OCI-LY1 (cell line): ENCODE measurements around the gene PLAAT5.

ENCODE experiments used
- H2AFZ ChIP-seq: fragments of 200-600 bp; sonication (generic), shearing (Covaris generic); 2 replicates; pipeline ENCODE4 v1.6.0; 2014; ENCODE audit warnings: antibody characterized with exemption, mild to moderate bottlenecking, low read length
- H3F3A ChIP-seq: fragments of 200-600 bp; sonication (generic), shearing (Covaris generic); 2 replicates; pipeline ENCODE4 v1.6.0; 2014; ENCODE audit warnings: mild to moderate bottlenecking, antibody characterized with exemption, low read length, moderate library complexity; ENCODE audit not compliant: insufficient read depth
- H3K27ac ChIP-seq: fragments of 200-600 bp; sonication (generic); 2 replicates; pipeline ENCODE4 v1.5.1; 2014; ENCODE audit warnings: low read length, mixed run types, mild to moderate bottlenecking, low read depth; ENCODE audit not compliant: poor library complexity, severe bottlenecking
- H3K27me3 ChIP-seq: fragments of 200-600 bp; sonication (generic); 2 replicates; pipeline ENCODE4 v1.6.0; 2014; ENCODE audit warnings: antibody characterized with exemption, mild to moderate bottlenecking, low read length, moderate library complexity; ENCODE audit not compliant: insufficient read depth
- H3K36me3 ChIP-seq: fragments of 200-600 bp; sonication (generic); 2 replicates; pipeline ENCODE4 v1.6.1; 2014; ENCODE audit warnings: mild to moderate bottlenecking, antibody characterized with exemption, low read length, moderate library complexity, mixed read lengths; ENCODE audit not compliant: insufficient read depth
- H3K4me1 ChIP-seq: fragments of 200-600 bp; sonication (generic); 2 replicates; pipeline ENCODE4 v1.5.1; 2014; ENCODE audit warnings: mild to moderate bottlenecking, low read length, moderate library complexity; ENCODE audit not compliant: insufficient read depth, severe bottlenecking
- H3K4me2 ChIP-seq: fragments of 200-600 bp; sonication (generic), shearing (Covaris generic); 2 replicates; pipeline ENCODE4 v1.6.1; 2014; ENCODE audit warnings: low read length
- H3K4me3 ChIP-seq: fragments of 200-600 bp; sonication (generic); 2 replicates; pipeline ENCODE4 v1.5.1; 2014; ENCODE audit warnings: low read length, low read depth, mild to moderate bottlenecking, mixed read lengths; ENCODE audit not compliant: poor library complexity, severe bottlenecking
- H3K79me2 ChIP-seq: fragments of 200-600 bp; shearing (Covaris generic); 2 replicates; pipeline ENCODE4 v1.6.1; 2016; ENCODE audit warnings: mixed run types, low read length, mixed read lengths; ENCODE audit not compliant: insufficient read depth
- H3K9ac ChIP-seq: fragments of 200-600 bp; sonication (generic), shearing (Covaris generic); 2 replicates; pipeline ENCODE4 v1.6.1; 2014; ENCODE audit warnings: mild to moderate bottlenecking, low read length, mixed read lengths
- H3K9me2 ChIP-seq: fragments of 200-600 bp; sonication (generic), shearing (Covaris generic); 2 replicates; pipeline ENCODE4 v1.6.1; 2014; ENCODE audit warnings: low read depth, mild to moderate bottlenecking, low read length, mixed read lengths
- H3K9me3 ChIP-seq: fragments of 200-600 bp; shearing (Covaris generic); 2 replicates; pipeline ENCODE4 v1.6.1; 2014; ENCODE audit warnings: low read length, mixed read lengths
- H4K20me1 ChIP-seq: fragments of 200-600 bp; sonication (generic), shearing (Covaris generic); 2 replicates; pipeline ENCODE4 v1.6.0; 2016; ENCODE audit warnings: mild to moderate bottlenecking, low read length; ENCODE audit not compliant: insufficient read depth
- EZH2 ChIP-seq: fragments of 200-600 bp; sonication (generic), shearing (Covaris generic); IDR thresholded peaks from 2 replicates; pipeline ENCODE4 v1.8.0; 2017; ENCODE audit warnings: borderline replicate concordance, mixed run types, mild to moderate bottlenecking, antibody characterized with exemption, low read length, moderate library complexity, mixed read lengths
- TF ChIP-seq, protein P1 (sequence below): fragments of 200-600 bp; sonication (generic), shearing (Covaris generic); IDR thresholded peaks from 2 replicates; pipeline ENCODE4 v1.5.1; 2017; ENCODE audit warnings: mild to moderate bottlenecking, antibody characterized with exemption, low read length, moderate library complexity, mixed read lengths

PLAAT5 gene

DNA sequence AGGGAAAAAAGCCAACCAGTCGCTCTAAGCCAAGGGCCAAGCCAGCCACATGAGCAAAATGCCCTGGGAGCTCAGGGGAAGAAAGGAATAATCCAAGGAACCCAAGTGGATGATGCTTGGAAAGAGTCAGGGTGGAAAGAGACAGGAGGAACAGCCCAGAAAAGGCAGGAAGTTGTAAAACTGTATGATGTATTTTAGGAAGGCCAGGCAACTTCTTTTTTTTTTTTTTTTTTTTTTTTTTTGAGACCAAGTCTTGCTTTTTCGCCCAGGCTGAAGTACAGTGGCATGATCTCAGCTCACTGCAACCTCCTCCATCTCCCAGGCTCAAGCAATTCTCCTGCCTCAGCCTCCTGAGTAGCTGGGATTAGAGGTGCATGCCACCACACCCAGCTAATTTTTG, 16.5 kb upstream of the PLAAT5 start:
- H3K36me3 ChIP-seq, result no peaks in the 10 kb centered on the region
- no peak for TF ChIP-seq EZH2
- TF ChIP-seq, protein P1, sequence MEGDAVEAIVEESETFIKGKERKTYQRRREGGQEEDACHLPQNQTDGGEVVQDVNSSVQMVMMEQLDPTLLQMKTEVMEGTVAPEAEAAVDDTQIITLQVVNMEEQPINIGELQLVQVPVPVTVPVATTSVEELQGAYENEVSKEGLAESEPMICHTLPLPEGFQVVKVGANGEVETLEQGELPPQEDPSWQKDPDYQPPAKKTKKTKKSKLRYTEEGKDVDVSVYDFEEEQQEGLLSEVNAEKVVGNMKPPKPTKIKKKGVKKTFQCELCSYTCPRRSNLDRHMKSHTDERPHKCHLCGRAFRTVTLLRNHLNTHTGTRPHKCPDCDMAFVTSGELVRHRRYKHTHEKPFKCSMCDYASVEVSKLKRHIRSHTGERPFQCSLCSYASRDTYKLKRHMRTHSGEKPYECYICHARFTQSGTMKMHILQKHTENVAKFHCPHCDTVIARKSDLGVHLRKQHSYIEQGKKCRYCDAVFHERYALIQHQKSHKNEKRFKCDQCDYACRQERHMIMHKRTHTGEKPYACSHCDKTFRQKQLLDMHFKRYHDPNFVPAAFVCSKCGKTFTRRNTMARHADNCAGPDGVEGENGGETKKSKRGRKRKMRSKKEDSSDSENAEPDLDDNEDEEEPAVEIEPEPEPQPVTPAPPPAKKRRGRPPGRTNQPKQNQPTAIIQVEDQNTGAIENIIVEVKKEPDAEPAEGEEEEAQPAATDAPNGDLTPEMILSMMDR, result no peak
- no peaks in the 10 kb centered on the region for H3K9me2 ChIP-seq
- no peak overlapping the region for H3K4me2 ChIP-seq
- no peaks in the 10 kb centered on the region for H4K20me1 ChIP-seq
- no peaks in the 10 kb centered on the region for H3K4me1 ChIP-seq
- no peak overlapping the region for H2AFZ ChIP-seq
- H3K9me3 ChIP-seq, result no peaks in the 10 kb centered on the region
- no peaks in the 10 kb centered on the region for H3F3A ChIP-seq
- H3K9ac ChIP-seq, result no peak overlapping the region
- 0 out of 2 replicates have a peak, but pooled peaks cover 3% of the 10 kb centered on the region for H3K27me3 ChIP-seq
- no peak overlapping the region for H3K4me3 ChIP-seq
- no peaks in the 10 kb centered on the region for H3K79me2 ChIP-seq
- no peak overlapping the region for H3K27ac ChIP-seq

DNA sequence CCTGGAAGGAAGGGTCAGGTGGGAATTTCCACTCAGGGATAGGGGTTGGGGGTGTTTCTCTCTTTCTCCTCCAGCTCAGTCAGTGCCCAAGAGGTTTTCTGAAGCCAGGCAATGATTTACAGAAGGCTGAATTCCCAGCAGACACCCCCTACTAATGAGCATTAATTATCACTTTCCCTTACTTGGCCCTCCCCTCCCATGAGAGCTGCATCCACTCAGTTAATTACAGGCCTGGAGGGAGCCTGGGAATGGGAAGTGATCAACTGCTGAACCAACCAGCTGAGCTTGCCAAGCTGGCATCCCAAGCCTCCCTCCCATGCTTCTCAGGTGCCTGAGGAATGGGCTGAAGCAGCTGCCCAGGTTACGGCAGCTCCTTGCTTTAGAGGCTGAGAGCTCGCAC, 15.9 kb upstream of the PLAAT5 start:
- TF ChIP-seq, protein P1, result no peak
- Histone ChIP-seq H3K36me3 (no peaks in the 10 kb centered on the region), H3K27ac (no peak overlapping the region), H4K20me1 (no peaks in the 10 kb centered on the region), H3K9ac (no peak overlapping the region), H2AFZ (no peak overlapping the region), H3K27me3 (0 out of 2 replicates have a peak, but pooled peaks cover 3% of the 10 kb centered on the region), H3K4me3 (no peak overlapping the region), H3K4me2 (no peak overlapping the region), H3K9me3 (no peaks in the 10 kb centered on the region), H3K4me1 (no peaks in the 10 kb centered on the region), H3K9me2 (no peaks in the 10 kb centered on the region), H3K79me2 (no peaks in the 10 kb centered on the region), H3F3A (no peaks in the 10 kb centered on the region)

DNA sequence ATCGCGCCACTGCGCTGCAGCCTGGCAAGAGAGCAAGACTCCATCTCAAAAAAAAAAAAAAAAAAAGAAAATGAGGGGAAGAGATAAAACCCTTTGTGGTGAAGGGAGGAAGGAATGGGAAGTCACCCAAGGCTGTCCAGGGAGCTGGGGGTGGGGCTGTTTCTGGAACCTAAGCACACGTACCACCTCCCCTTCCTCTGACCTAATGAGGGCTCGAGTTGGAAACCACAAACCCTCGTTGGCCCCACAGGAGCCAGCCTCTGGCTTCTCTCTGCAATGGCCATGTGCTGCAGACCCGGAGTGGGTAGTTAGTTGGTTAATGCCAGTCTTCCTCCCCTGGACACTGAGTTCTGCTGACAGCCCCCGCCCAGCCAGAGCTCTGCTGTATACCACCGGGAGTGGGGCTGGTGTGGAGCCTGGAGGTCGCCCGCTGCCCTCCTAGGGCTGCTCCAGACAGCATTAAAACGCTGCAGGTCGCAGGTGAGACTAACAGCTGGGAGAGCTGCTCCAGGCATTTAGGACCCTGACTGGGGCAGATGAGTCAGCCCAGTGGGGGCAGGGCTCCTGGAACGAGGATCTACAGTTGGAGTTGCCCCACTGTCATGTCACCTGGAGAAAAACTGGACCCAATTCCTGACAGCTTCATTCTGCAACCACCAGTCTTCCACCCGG, 15.0 kb upstream of the PLAAT5 start, which contains the start of gene LGALS12:
LGALS12 (plus strand) TSS at position 228 of the 672 bp plus-strand sequence; CDS start at position 603, 375 bp downstream.
- Histone ChIP-seq H3K9ac (no peak within 1 kb of the TSS), H2AFZ (no peak within 1 kb of the TSS), H3K4me1 (no peaks in the 10 kb centered on the region), H3K36me3 (no peaks in the 10 kb centered on the region), H3K4me3 (no peak within 1 kb of the TSS), H3K27me3 (0 out of 2 replicates have a peak, but pooled peaks cover 3% of the 10 kb centered on the region), H3K4me2 (no peak within 1 kb of the TSS), H3K9me2 (no peaks in the 10 kb centered on the region), H3K27ac (no peak within 1 kb of the TSS), H3F3A (no peaks in the 10 kb centered on the region), H3K9me3 (no peaks in the 10 kb centered on the region), H3K79me2 (no peaks in the 10 kb centered on the region), H4K20me1 (no peaks in the 10 kb centered on the region)
- TF ChIP-seq, protein P1, result no peak
- no peak for TF ChIP-seq EZH2
